Tibial nerve (tissue), 4 donors: ENCODE measurements around the gene RICTOR.

Experiments
- EP300 ChIP-seq, 2 donors: sonication (generic); formaldehyde crosslinking; IDR thresholded peaks; one replicate each; pipeline ENCODE4 v1.6.1; 2017; ENCODE audit warnings: antibody characterized with exemption in 2 of 2, mild to moderate bottlenecking in 1 of 2
- POLR2A ChIP-seq, 2 donors: fragments of 450-650 bp; IDR thresholded peaks; one replicate each; pipeline ENCODE4 v1.6.1; 2017; ENCODE audit warnings: antibody characterized with exemption in 2 of 2, mild to moderate bottlenecking in 2 of 2, moderate library complexity in 2 of 2
- TF ChIP-seq, protein P1 (sequence below), 5 experiments: fragments of 200-600 bp in 3 of 5; fragments of 450-650 bp in 2 of 5; sonication (generic) in 3 of 5; IDR thresholded peaks; one replicate each; pipeline ENCODE4 v1.5.1; 2016 to 2019; ENCODE audit warnings: antibody characterized with exemption in 5 of 5, mild to moderate bottlenecking in 3 of 5, moderate library complexity in 2 of 5

DNA sequence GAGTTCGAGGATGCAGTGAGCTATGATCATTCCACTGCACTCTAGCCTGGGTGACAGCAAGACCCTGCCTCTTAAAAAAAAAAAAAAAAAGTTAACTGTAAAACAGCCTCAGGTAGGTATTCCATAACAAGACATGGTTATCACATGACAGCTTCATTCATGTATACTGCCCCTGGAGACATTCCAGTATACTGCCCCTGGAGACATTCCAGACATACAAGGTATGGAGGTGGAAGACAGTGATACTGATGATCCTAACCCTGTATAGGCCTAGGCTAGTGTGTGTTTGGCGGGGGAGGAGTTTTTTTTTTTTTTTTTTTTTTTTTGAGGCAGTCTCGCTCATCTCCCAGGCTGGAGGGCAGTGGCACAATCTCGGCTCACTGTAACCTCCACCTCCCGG lies 105.5 kb downstream of the RICTOR start:
- TF ChIP-seq, protein P1, sequence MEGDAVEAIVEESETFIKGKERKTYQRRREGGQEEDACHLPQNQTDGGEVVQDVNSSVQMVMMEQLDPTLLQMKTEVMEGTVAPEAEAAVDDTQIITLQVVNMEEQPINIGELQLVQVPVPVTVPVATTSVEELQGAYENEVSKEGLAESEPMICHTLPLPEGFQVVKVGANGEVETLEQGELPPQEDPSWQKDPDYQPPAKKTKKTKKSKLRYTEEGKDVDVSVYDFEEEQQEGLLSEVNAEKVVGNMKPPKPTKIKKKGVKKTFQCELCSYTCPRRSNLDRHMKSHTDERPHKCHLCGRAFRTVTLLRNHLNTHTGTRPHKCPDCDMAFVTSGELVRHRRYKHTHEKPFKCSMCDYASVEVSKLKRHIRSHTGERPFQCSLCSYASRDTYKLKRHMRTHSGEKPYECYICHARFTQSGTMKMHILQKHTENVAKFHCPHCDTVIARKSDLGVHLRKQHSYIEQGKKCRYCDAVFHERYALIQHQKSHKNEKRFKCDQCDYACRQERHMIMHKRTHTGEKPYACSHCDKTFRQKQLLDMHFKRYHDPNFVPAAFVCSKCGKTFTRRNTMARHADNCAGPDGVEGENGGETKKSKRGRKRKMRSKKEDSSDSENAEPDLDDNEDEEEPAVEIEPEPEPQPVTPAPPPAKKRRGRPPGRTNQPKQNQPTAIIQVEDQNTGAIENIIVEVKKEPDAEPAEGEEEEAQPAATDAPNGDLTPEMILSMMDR (IDR thresholded peaks at IDR 0.05) = no peak
- TF ChIP-seq EP300 (IDR thresholded peaks at IDR 0.05) (no peak), POLR2A (IDR thresholded peaks at IDR 0.05) (no peak)
